ENCODE data around the gene ARHGEF33.
"Not testable (repeated sequence)": the region's sequence is repeated elsewhere in the genome, so short reads cannot be mapped to it uniquely, and the experiment has no call there.

Gene ARHGEF33

DNA sequence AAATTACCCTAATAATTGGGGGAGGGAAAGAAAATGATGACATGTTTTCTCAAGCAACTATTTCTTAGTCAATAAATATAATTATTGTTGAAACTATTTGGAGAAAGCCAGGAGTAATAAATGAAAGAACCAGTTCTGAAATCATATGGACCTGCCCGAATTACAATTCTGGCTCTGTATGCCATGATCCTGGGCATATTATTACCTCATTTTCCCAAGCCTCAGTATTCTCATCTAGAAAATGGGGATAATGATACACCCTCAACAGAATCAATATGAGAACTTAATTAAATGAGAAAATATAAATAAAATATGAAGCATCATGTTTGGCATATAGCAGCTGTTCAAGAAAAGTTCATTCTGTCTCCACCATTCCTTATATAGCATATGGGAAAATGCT lies 22.9 kb downstream of the ARHGEF33 start:
- DNase-seq, result no peak

DNA sequence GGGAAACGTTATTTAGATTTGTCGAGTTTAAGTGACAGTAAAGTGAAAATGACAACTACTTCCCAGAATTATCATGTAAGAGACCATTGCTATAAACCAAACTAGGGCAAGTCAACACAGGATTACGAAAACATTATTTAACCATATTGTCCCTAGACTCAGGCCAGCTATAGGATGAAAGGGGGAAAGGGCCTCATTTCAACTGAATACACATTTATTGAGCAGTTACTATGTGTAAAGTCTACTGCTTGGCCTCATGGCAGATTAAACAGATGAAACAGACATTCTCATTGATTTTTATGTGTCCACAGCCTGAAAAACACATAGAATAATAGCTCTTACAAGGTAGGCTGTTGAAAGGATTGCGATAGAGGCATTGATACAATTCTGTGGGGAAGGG lies 32.7 kb downstream of the ARHGEF33 start:
- DNase-seq, result no peak

DNA sequence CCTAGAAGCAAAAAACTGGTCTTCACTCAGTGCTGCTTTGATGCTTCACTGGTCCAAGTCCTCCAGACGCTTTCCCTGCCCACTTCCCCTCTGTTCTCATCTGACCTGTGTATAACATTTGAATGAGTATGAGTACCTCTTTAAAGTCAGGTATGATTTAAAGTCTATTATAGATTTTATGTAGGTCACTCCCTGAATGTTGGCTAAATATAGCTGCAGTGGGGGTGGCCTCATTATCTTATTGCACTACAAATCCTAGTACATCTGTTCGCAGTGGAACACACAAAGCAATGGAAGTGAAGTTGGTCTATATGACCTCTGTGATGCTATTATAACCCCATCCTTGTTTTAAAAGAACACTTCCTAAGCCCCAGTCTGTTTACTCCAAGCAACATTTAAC lies 33.2 kb downstream of the ARHGEF33 start:
- no peak for DNase-seq

DNA sequence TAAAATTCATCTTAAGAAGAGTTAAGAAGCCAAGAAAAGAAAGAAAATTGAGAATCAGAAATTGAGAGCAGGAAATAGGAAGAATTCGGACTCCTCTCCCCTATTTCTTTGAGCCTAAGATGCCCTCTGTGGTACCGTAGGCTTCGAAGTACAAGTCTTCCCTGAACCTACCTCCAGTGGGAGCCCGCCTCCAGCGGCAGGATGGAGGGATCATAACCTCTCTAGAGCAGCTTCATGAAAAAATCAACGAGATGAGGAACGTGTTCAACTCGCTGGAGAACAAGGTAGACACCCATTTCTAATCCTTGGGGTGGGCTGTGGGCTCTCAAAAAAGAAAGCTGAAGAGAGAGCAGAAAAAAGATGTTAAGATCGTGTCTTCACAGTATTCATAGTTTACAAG lies 36.3 kb downstream of the ARHGEF33 start:
- DNase-seq, result no peak

DNA sequence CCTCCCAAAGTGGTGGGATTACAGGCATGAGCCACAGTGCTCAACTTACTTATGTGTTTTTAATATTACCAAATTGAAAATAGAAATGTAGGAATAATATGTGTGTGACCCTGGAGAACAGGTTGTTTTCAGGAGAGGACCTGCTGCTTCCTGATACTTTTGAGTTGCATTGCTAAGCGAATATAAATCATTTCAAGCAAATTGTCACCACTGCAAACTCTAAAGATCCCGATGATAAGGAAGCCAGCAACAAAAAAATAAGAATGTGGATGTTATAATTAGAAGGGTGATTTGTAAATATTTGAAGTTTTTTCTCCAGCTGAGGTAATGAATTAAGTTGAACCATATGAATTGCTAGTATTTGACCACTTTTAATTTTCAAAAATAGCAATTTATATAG lies 40.9 kb downstream of the ARHGEF33 start:
- DNase-seq, result no peak

DNA sequence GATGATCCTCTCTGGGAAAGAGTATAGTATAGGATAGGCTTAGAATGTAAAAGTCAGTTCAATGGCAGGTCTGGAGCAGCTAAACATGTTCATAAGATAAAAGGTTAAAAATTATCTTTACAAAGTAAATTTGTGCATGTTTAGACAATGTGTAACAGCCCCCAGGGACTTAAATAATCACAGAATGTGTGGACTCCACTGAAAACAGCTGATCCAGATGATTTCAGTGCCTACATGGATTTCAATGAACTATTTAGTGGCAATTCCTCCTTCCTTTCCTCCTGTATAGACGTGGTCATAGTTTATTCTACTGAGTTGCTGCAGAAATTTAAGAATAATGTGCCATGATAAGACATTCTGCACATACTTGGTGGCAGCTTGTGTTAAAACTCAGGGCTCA lies 42.9 kb downstream of the ARHGEF33 start:
- no peak for DNase-seq

DNA sequence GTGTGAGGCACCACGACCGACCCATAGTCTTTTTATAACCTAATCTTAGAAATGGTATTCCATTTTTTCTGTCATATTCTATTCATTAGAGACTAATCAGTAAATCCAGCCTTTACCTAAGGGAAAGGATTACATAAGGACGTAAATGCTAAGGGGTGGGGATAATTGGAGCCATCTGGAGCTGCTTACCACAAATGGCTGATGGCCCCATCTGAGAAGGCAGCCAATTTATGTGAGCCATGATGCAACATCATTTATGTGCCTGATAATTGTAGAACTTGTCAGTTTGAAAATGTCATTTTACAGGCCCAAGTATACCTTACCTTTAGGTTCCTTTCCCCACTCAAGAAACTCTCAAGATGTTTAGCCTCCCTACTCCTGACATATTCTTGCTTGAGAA lies 44.0 kb downstream of the ARHGEF33 start:
- DNase-seq, result no peak

DNA sequence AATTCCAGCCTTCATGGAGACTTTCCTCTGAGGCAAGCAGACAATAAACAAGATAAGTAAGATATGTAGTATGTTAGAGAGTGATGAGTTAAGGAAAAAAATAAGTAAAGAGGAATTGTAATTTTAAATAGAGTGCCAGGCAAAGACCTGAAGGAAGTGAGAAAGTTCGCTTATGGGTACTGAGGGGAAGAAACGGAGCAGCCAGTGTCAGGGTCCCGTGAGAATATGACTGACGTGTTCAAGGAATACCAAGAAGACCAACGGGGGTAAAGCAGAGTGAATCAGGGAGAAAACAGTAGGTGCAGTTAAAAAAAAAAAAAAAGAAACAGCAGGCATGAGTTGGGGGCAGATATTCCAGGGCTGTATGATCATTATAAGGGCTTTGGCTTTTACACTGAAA lies 45.1 kb downstream of the ARHGEF33 start:
- no peak for DNase-seq

DNA sequence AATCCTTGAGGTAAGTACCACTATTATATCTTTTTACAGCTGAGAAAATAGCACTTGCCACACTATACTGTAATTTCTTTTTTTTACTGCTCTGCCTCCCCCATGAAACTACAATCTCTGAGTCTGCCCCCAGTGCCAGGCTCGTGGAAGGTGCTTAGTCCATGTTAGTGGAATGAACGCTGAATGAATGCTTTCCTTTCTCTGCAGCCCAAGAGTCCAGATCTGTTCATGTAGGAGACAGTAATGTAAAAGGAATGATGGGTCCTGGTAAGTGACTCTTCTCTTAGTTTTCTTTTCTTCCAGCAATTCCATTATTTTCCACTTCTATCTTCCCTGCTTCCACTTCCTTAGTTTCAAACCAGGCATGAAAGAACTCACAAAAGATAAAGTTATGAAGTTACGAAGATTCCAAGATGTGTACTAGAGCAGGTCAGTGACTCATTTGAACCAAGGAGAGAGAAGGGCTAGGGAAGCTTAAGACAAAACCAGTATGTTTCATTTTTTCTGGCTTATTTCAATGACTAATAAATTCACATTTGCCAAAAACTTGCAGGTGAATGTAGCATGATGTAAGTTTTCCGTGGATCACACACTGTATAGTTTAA lies 46.0 kb downstream of the ARHGEF33 start:
- no peak for DNase-seq

DNA sequence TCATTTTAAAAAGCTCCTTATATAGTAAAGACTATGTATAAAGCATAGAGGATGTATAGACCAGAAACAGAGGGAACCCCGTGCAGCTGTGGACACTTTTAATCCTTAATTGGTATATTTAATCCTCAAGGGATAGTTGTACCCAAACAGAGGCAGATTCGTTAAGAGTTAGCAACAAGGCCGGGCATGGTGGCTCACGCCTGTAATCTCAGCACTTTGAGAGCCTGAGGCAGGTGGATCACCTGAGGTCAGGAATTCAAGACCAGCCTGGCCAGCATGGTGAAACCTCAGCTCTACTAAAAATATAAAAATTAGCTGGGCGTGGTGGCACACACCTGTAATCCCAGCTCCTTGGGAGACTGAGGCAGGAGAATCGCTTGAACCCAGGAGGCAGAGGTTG lies 46.8 kb downstream of the ARHGEF33 start:
- not testable (repeated sequence) for DNase-seq

DNA sequence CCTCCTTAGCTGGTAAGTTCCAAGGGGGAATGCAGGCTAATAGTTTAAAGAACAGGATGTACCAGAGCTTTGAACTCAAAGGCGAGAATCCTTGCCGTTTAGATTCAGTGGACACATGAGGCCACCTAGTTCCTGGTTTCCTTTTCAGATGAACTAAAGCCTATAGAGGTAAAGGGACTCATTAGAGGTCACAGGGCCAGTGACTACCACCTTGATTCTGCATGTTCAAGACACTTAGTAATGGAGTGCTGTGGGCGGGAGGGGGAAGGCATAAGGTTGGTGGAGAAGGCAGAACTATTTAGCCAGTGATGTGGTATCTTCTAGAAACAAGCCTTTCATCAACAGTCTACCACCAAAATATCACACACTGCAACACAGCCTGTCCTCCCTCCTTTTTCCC lies 47.9 kb downstream of the ARHGEF33 start:
- DNase-seq, result no peak

DNA sequence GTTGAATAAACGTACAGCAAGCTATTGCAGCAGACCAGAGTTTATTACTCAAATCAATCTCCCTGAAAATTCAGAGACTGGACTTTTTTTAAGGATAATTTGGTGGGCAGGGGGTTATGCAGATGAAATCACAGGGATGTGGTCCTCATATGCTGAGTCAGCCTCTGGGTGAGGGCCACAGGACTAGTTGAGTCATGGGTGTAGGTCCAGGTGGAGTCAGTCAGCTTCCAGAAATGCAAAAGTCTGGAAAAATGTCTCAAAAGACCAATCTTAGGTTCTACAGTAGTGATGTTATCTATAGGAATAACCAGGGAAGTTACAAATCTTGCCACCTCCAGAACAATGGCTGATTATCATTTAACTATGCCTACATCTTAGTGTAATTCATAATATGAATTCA lies 51.1 kb downstream of the ARHGEF33 start:
- DNase-seq, result no peak

DNA sequence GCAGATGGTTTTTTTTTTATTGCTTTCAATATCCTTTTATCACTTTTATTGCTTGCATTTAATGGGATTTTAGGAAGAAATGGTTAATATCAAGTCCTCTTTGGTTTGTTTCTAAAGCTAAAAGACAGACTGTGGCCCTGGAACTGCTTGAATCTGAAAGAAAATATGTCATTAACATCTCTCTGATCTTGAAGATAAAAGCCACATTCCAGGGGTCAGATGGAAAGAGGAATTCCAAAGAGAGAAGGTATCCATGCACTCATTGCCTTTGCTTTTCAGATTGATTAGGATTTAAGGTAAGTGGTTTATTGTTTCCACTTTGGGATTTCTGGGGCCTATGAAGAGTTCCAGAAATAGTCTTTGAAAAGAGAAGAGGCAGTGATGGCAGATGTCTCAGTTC lies 54.1 kb downstream of the ARHGEF33 start:
- DNase-seq, result no peak

DNA sequence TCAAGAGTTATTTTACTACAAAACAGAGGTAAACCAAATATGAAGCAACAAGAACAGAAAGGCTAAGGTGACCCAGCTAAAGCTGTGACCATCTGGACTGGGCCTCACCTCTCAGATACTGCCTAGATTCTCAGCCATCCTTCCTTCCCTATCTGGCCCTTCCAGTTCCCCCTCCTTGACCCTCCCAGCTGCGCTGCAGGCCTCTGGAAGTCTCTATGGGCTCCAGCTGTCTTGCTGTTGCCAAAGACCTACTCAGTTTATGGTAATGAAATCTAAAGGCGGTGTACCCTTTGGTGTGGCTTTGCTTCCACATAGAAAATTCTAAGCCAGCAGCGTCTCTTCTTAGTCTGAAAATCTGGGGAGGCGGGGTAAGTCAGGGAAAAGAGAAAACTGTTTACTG lies 55.7 kb downstream of the ARHGEF33 start:
- DNase-seq, result peak; percentile 26

DNA sequence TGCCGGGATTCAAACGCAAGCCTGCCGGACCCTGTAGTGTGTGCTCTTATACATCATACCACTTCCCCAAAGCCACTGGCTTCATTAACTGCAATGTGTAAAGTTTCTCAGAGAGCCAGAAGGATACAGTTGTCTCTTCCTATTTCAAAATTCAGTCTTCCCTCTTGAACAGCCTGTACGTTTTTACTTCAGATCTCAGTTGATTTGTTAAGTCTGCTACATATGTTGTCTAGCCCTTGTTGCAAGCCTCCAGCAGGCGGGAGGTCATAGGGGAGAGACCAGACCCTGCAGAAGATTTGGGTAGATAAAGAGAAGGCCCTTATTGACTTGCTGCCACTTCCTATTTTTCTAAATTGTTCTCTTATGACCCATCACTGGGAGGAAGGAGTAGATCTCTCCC lies 56.2 kb downstream of the ARHGEF33 start:
- DNase-seq, result no peak

DNA sequence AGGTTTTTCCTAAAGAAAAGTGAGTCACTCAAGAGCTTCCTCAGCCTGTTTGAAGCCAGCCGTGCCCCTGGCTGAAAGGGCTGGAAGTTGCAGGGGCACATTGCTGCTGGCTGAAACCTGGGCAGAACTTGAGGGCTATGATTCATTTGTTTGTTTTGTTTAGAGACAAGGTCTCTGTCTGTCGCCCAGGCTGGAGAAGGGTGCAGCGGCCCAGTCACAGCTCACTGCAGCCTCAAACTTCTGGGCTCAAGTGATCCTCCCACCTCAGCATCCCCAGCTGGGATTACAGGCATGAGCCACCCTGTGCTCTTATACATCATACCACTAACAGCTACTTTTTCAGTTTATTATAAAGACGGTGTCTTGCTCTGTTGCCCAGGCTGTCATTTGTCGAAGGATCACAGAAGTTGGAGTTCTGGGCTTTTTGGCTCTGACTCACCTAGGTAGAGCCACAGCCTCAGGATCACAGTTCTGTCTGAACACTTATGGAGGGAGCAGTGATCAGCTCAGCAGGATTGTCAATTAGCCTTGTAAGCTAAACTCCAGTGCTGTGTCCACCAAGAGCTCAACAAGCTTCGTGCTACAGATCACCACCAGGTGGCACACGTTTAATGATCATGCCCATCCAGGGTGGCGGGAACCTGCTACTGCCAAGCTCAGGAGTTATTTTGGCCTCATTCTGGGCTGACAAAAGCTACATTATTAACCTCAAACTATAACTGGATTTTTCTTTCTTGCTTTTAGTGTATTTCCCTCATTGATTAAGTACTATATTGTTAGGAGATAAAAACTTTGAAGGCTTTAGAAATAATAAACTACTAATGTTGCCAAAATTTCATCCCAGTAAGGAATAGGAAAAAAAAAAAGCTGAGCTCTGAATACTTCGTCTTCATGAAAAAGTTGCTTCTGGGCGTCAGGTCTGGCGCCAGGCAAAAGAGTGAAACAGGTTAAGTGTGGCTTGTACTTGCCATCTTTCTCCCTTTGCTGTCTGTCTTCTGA lies 57.9 kb downstream of the ARHGEF33 start:
- DNase-seq, result peak; percentile 72

DNA sequence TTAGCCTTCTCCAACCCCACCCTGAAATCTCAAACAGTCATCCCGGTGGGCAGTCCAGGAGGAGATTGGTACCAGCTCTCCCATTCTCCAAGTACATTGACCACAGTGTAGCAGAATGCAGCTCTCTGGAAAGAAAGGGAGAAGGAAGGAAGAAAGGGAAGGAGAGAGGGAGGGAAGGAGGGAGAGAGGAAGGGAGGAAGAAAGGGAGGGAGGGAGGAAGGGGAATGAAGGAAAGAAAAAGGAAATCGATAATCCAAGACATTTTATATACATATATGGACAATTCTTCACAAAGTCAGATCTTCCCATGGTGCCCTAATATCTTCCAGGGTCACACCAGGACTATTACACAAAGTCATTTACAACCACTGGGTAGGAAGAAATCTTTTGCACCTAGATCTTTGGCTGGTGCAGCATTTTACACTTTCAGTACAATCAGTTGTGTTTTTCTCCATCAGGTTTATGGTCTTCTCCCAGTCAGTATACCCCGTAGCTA lies 58.8 kb downstream of the ARHGEF33 start:
- no peak for DNase-seq

DNA sequence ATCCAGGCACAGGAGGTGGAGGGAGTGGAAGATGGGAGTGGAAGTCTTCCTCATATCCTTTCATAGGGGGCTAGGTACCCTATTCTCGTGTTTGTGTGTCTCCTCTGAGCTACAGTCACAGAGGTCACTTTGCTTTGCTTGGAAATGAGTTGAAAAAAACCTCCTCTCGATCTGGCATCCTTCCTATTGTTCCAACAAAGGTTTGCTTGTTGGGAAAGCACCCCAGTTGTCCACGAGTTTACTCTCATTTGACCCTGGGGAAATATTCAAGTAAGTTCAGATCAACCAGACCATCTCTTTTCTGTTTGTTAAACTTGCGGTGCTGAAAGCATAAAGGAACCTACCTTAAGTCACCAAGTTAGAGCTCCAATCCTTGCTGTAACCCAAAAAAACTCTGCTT lies 59.3 kb downstream of the ARHGEF33 start:
- no peak for DNase-seq

DNA sequence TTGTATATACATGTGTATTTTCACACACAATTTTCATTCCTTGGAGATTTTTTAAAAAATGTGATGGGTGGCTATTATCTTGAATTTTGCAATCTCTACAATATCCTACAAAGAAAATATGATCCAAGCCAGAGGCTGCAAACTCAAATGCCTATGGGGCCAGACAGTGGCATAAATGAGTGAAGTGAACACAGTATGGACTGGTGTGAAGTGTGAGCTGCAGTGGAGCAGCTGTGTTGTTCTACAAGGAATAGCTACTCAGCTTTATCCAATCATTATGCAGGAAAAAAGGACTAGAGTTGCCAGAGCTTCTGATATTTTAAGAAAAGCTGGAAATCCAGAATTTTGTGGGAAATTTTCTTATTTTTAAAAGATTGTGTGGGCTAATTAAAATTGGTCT lies 62.1 kb downstream of the ARHGEF33 start:
- no peak for DNase-seq

DNA sequence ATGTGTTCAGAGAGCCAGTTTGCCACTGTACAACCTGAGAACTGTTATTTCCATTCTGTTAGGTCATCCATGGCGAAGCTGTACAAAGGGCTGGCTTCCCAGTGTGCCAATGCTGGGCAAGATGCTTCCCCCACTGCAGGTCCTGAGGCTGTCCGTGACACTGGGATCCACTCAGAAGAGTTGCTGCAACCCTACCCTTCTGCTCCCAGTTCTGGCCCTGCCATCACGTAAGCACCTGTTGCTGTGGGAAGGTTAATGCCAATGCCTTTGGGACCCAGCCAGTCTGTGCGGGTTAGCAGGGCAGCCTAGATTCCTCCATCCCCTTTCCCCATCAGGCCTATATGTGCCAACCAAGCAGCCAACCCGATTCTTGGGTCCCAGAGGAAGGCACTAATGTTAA lies 68.3 kb downstream of the ARHGEF33 start:
- DNase-seq, result no peak

DNA sequence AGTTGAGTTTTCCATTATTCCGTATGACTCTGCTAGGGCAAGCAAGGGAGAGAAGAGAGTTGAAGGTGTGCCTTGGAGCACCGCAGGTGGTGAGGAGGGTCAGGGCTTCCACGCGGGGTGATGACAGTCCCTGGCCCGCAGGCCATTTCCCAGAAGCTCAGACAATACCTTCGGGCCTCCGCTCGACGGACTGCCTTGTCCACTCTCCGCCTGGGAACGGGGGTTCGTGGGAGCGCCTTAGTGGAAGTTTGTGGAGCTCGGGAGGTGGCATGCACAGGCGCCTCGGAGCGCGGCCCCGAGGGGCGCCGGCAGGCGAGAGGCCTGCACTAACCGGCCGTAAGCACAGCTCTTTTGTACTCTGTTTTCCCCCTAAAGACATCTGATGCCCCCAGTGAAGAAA lies 69.8 kb downstream of the ARHGEF33 start:
- DNase-seq, result no peak

DNA sequence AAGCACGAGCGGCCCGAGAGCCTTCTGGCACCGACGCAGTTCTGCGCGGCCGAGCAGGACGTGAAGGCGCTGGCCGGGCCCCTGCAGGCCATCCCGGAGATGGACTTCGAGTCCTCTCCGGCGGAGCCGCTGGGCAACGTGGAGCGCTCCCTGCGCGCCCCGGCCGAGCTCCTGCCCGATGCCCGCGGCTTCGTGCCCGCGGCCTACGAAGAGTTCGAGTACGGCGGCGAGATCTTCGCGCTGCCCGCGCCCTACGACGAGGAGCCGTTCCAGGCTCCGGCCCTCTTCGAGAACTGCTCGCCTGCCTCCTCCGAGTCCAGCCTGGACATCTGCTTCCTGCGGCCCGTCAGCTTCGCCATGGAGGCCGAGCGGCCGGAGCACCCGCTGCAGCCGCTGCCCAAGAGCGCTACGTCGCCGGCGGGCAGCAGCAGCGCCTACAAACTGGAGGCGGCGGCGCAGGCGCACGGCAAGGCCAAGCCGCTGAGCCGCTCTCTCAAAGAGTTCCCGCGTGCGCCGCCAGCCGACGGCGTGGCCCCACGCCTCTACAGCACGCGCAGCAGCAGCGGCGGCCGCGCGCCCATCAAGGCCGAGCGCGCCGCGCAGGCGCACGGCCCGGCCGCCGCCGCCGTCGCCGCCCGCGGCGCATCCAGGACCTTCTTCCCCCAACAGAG lies 70.4 kb downstream of the ARHGEF33 start:
- DNase-seq, result peak; percentile 89

DNA sequence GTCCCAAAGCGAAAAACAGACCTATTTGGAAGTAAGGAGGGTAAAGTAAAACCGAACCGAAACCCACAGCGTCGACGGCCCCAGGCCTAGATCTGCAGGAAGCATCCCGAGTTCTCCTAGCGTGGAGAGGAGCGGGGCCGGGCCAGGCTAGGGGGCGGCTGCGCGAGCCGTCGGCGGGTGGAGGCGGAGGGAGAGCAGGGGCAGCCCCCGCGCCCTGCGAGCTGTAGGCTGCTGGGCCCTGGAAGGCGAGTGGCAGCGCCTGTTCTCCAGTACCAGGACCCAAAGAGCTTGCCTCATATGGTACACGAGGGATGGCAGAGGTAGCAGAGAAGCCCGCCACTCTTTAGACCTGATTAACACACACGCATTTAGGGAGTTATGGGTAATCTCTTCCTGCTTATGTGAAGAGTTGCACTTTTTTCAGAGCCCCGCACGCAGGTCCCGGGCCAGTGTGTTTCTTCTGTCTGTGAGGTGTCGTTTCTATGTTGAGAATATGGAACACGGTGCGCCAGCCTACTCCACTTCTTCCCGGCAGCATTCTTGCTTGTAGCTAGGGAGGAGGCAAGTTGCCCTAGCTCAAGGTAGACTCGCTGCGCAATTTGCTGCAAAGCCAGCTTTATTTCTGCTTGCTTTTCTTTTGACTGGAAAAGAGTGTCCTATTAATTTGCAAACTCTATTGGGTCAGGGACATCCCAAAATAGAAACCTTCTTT lies 71.1 kb downstream of the ARHGEF33 start:
- no peak for DNase-seq
